Trophoblast cell (in vitro differentiated cells and primary cell): ENCODE data around the gene STOML3.
"Not testable (repeated sequence)": the region's sequence is repeated elsewhere in the genome, so short reads cannot be mapped to it uniquely, and the experiment has no call there.

Experiments
- DNase-seq, 2 donors: peaks; one replicate each; pipeline ENCODE4 v3.0.0-alpha.2; 2016
- H2AFZ ChIP-seq: 2 replicates; pipeline ENCODE4 v1.6.1; 2013; ENCODE audit warnings: low read length, moderate library complexity, mild to moderate bottlenecking; ENCODE audit not compliant: insufficient read depth, poor library complexity
- H2AK5ac ChIP-seq: 2 replicates; pipeline ENCODE4 v1.6.1; 2013; ENCODE audit warnings: mild to moderate bottlenecking, low read length
- H2BK120ac ChIP-seq: 2 replicates; pipeline ENCODE4 v1.6.1; 2013; ENCODE audit warnings: low read length, mild to moderate bottlenecking, moderate library complexity; ENCODE audit not compliant: insufficient read depth, poor library complexity
- H2BK12ac ChIP-seq: 2 replicates; pipeline ENCODE4 v1.6.1; 2013; ENCODE audit warnings: mild to moderate bottlenecking, low read length, moderate library complexity
- H2BK5ac ChIP-seq: 2 replicates; pipeline ENCODE4 v1.6.1; 2013; ENCODE audit warnings: low read length, low read depth, moderate library complexity, mild to moderate bottlenecking; ENCODE audit not compliant: poor library complexity
- H3K14ac ChIP-seq: 2 replicates; pipeline ENCODE4 v1.6.1; 2013; ENCODE audit warnings: mild to moderate bottlenecking, low read length
- H3K18ac ChIP-seq: 2 replicates; pipeline ENCODE4 v1.6.1; 2013; ENCODE audit warnings: mild to moderate bottlenecking, low read length
- H3K23ac ChIP-seq: 2 replicates; pipeline ENCODE4 v1.6.1; 2013; ENCODE audit warnings: low read length
- H3K27ac ChIP-seq: 2 replicates; pipeline ENCODE4 v1.5.1; 2013; ENCODE audit warnings: low read depth, mild to moderate bottlenecking, inconsistent platforms, low read length, moderate library complexity
- H3K27me3 ChIP-seq: 2 replicates; pipeline ENCODE4 v1.6.1; 2013; ENCODE audit warnings: inconsistent platforms, mild to moderate bottlenecking, low read length, moderate library complexity; ENCODE audit not compliant: insufficient read depth
- H3K36me3 ChIP-seq, 2 experiments: 1 replicate in 1 of 2; 2 replicates in 1 of 2; pipeline ENCODE4 v1.6.1; 2013; ENCODE audit warnings: low read length in 2 of 2, mild to moderate bottlenecking in 2 of 2, moderate library complexity in 1 of 2; ENCODE audit not compliant: insufficient read depth in 2 of 2, control insufficient read depth in 1 of 2
- H3K4ac ChIP-seq: 2 replicates; pipeline ENCODE4 v1.6.1; 2013; ENCODE audit warnings: low read depth, mild to moderate bottlenecking, low read length, moderate library complexity
- H3K4me1 ChIP-seq, 2 experiments: 1 replicate in 1 of 2; 2 replicates in 1 of 2; pipeline ENCODE4 v1.6.1; 2013; ENCODE audit warnings: low read length in 2 of 2, mild to moderate bottlenecking in 2 of 2, moderate library complexity in 1 of 2; ENCODE audit not compliant: insufficient read depth in 2 of 2, control insufficient read depth in 1 of 2
- H3K4me2 ChIP-seq: 2 replicates; pipeline ENCODE4 v1.6.1; 2013; ENCODE audit warnings: inconsistent platforms, mild to moderate bottlenecking, low read length, moderate library complexity
- H3K4me3 ChIP-seq: 2 replicates; pipeline ENCODE4 v1.5.1; 2013; ENCODE audit warnings: mild to moderate bottlenecking, low read depth, low read length, inconsistent platforms
- H3K79me1 ChIP-seq: one replicate; pipeline ENCODE4 v1.6.1; 2013; ENCODE audit warnings: low read length
- H3K79me2 ChIP-seq: 2 replicates; pipeline ENCODE4 v1.6.1; 2013; ENCODE audit warnings: low read length, mild to moderate bottlenecking; ENCODE audit not compliant: control insufficient read depth, insufficient read depth, poor library complexity
- H3K9ac ChIP-seq: 2 replicates; pipeline ENCODE4 v1.6.1; 2013; ENCODE audit warnings: mild to moderate bottlenecking, low read length
- H3K9me3 ChIP-seq: 2 replicates; pipeline ENCODE4 v1.6.1; 2013; ENCODE audit warnings: low read depth, mild to moderate bottlenecking, control low read depth, inconsistent platforms, low read length; ENCODE audit not compliant: insufficient read depth
- H4K12ac ChIP-seq: 2 replicates; pipeline ENCODE4 v1.6.1; 2013; ENCODE audit warnings: low read depth, mild to moderate bottlenecking, low read length, moderate library complexity
- H4K8ac ChIP-seq: 2 replicates; pipeline ENCODE4 v1.6.1; 2013; ENCODE audit warnings: low read depth, mild to moderate bottlenecking, low read length, moderate library complexity
- H4K91ac ChIP-seq: one replicate; pipeline ENCODE4 v1.6.1; 2013; ENCODE audit warnings: low read depth, mild to moderate bottlenecking, low read length, moderate library complexity
- WGBS: extraction: QIAGEN DNeasy Blood & Tissue Kit; methylation state at CpG from one replicate; pipeline ENCODE4 v1.1.7; 2013; ENCODE audit warnings: missing lambda C conversion rate; ENCODE audit not compliant: insufficient read length, insufficient coverage; ENCODE audit errors: extremely low coverage; 5-methylcytosine and 5-hydroxymethylcytosine counted together

Gene STOML3

GRCh38 chr13:39016087-39016486 lies 25.5 kb upstream of the STOML3 start:
- Histone ChIP-seq H2BK5ac (no peak overlapping the region), H3K79me1 (no peaks in the 10 kb centered on the region), H3K4ac (no peak overlapping the region), H3K4me3 (no peak overlapping the region), H3K27me3 (no peaks in the 10 kb centered on the region), H3K23ac (no peak overlapping the region), H3K9ac (no peak overlapping the region), H4K8ac (no peak overlapping the region), H4K91ac (no peak overlapping the region), H3K79me2 (no peaks in the 10 kb centered on the region), H3K14ac (no peak overlapping the region), H3K27ac (no peak overlapping the region), H3K4me2 (no peak overlapping the region), H2AK5ac (no peak overlapping the region), H3K9me3 (no peaks in the 10 kb centered on the region), H2BK120ac (no peak overlapping the region), H2AFZ (no peak overlapping the region), H2BK12ac (no peak overlapping the region), H4K12ac (no peak overlapping the region), H3K4me1 (no peaks in the 10 kb centered on the region), H3K18ac (no peak overlapping the region), H3K36me3 (peaks cover 25 to 41% of the 10 kb centered on the region in 2 experiments)
- no CpG with 5 or more reads among the region's 1 CpG for WGBS
- DNase-seq, result no peak

DNA sequence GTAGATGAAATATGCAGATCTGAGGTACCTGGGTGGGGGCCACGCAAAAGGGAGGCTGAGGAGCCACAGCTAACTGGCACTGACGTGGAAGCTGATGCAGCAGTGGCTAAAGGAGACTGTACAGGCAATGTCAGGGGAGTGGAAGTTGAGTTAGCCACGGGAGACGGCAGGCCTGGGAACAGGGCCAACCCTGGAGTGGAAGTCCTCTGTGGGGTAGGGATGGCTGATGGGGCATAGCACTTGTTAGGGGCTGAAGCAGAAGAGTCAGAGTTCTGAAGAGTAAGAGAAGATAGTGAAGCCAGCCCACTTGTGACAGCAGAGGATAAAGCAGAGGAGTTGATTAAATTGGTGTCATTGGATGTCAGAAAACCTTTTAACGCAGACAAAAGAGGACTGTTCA lies 22.8 kb upstream of the STOML3 start:
- Histone ChIP-seq H2BK120ac (no peak overlapping the region), H3K18ac (no peak overlapping the region), H3K9me3 (no peaks in the 10 kb centered on the region), H2BK5ac (no peak overlapping the region), H3K14ac (no peak overlapping the region), H4K91ac (no peak overlapping the region), H3K4me3 (no peak overlapping the region), H3K9ac (no peak overlapping the region), H3K27ac (no peak overlapping the region), H3K4me1 (no peaks in the 10 kb centered on the region), H3K27me3 (no peaks in the 10 kb centered on the region), H3K79me2 (no peaks in the 10 kb centered on the region), H2BK12ac (no peak overlapping the region), H4K12ac (no peak overlapping the region), H3K36me3 (peaks cover 25 to 41% of the 10 kb centered on the region in 2 experiments), H3K4ac (no peak overlapping the region), H4K8ac (no peak overlapping the region), H3K23ac (no peak overlapping the region), H2AFZ (no peak overlapping the region), H2AK5ac (no peak overlapping the region), H3K4me2 (no peak overlapping the region), H3K79me1 (no peaks in the 10 kb centered on the region)
- no peak for DNase-seq
- WGBS, result no CpG with 5 or more reads among the region's 5 CpGs

DNA sequence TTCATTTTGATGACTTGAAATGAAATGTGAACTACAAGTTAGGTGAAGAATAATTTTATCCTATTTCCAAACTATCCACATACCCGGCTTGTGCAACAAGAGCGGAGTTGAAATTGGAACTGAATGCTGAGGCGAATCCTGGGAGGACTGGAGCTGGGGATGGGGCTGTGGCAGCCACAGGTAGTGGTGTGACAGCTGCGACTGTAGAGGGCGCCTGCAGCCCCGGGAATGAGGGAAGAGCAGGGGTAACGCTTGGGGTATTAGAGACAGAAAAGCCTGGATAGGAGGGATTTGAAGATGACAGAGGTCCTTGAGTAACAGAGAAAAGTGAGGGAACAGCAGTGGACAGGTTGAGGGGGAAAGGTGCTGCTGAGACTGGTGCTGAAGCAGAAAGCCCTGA lies 22.0 kb upstream of the STOML3 start:
- Histone ChIP-seq H3K27ac (no peak overlapping the region), H3K4me2 (no peak overlapping the region), H3K9ac (no peak overlapping the region), H3K4me3 (no peak overlapping the region), H4K91ac (no peak overlapping the region), H3K36me3 (peaks cover 23 to 36% of the 10 kb centered on the region in 2 experiments), H2BK120ac (no peak overlapping the region), H3K79me1 (no peaks in the 10 kb centered on the region), H3K14ac (no peak overlapping the region), H2BK5ac (no peak overlapping the region), H3K4ac (no peak overlapping the region), H3K18ac (no peak overlapping the region), H3K23ac (no peak overlapping the region), H3K4me1 (no peaks in the 10 kb centered on the region), H3K9me3 (no peaks in the 10 kb centered on the region), H2AK5ac (no peak overlapping the region), H4K12ac (no peak overlapping the region), H3K79me2 (no peaks in the 10 kb centered on the region), H2AFZ (no peak overlapping the region), H2BK12ac (no peak overlapping the region), H4K8ac (no peak overlapping the region), H3K27me3 (no peaks in the 10 kb centered on the region)
- WGBS, result no CpG with 5 or more reads among the region's 7 CpGs
- peak in 1 of 2 donors; percentile 7 for DNase-seq

DNA sequence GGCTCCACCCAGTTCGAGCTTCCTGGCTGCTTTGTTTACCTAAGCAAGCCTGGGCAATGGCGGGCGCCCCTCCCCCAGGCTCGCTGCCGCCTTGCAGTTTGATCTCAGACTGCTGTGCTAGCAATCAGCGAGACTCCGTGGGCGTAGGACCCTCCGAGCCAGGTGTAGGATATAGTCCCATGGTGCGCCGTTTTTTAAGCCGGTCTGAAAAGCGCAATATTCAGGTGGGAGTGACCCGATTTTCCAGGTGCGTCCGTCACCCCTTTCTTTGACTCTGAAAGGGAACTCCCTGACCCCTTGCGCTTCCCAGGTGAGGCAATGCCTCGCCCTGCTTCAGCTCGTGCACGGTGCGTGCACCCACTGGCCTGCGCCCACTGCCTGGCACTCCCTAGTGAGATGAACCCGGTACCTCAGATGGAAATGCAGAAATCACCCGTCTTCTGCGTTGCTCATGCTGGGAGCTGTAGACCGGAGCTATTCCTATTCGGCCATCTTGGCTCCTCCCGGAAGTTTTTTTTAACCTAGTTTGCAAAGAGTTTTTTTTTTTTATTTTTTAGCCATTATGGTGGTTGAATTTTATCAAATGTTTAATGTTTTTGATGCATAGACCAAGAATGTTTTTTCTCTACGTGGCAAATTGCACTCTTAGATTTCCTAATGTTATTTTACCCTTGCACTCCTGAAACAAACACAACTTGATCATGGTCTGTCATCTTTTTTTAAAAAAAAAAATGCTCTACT lies 15.9 kb upstream of the STOML3 start:
- H4K91ac ChIP-seq, H3K4me1 ChIP-seq, H3K4me3 ChIP-seq, H3K14ac ChIP-seq, H2BK5ac ChIP-seq, H2BK12ac ChIP-seq, H3K27ac ChIP-seq, H2AFZ ChIP-seq, H4K12ac ChIP-seq, H3K27me3 ChIP-seq, H3K4ac ChIP-seq, H4K8ac ChIP-seq, H3K79me2 ChIP-seq, H3K18ac ChIP-seq, DNase-seq, H3K9me3 ChIP-seq, H2BK120ac ChIP-seq, H2AK5ac ChIP-seq, H3K79me1 ChIP-seq, H3K23ac ChIP-seq, H3K36me3 ChIP-seq, H3K9ac ChIP-seq, H3K4me2 ChIP-seq: not testable (repeated sequence)
- no CpG with 5 or more reads among the region's 29 CpGs for WGBS
